NCI-H524 treated with DMSO at 0.1 percent for 48 hours (cell line): Measurements from ENCODE around the gene ST8SIA2.

Source experiments
- DNase-seq: peaks from one replicate; lab custom pipeline; 2025; lab: John Stamatoyannopoulos, UW

The ST8SIA2 gene

DNA sequence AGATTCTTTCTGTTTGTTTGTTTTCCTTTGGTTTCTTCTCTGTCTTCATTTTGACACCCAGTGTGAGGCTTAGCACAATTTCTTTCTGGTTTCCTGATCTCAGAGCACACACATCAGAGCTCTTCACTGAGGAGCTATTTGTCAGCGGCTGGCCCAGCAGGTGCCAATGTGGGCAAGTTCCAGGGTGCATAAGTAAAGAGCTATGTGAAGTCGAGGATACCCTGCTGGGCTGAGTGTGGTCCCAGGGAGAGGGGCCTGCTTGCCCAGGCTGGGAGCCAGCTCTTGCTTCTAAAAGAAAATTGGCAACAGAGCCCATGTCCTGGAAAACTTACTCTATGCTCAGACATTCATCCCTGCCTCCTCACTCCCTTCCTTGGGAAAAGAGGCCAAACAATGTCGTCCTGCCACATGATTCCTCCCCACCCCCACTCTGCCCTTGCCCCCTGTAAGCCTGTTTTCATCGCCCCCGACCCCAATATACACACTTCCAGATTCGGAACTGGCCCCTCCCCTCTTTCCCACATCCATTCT, 101.2 kb downstream of the ST8SIA2 start:
- DNase-seq = no peak

DNA sequence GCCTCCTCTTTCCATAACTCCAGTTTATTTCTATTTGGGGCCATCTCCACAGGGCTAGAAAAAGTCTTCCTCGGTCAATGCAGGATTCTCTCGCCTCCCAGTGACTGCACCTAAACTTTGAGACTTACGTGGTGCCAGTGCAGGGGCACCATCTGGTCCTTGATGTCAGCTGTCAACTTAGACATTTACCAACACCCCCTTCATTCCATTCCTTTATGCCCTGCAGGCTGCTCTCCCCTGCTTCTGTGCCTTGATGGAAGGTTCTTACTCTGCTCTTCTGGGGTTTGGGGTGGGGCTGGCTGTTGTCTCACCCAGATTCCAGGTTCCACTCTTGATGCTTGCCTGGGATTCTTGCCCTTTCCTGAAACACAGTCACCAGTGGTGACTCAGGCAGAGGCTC, 101.8 kb downstream of the ST8SIA2 start:
- peak; percentile 32 for DNase-seq

DNA sequence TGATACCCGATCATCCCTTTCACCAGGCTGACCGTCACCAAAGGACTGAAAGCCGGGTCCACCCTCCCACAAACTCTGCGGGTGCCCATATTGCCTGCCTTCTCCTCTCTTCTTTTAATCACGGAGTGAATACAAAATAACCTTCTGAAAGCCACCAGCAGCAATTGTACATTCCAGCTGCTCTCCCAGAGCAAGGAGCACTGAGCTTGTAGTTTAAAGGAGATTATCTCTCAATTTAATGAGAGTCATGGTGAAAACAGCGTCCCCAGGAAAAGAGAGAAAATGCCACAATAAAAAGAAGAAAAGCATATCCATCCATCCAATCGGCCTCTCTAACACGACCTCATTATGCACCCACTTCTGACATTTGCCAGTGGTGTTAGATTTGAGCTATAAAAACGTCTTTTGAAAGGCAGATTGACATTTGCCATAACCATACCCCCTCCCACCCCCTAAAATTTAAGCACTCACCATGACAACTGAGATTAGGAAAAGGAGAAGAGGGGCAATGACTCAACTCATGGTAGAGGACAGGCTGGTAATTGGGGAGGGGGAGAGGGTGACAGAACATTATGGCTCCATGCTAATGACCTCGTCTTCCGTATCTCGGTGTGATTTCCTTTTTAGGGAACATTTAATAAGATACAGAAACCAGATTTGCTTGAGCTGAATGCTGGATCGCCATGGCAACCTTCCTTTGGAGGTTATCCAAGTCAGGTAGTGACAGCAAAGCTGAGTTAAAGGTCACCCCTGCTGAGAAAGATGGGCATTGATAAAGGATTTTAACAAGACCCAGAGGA, 106.2 kb downstream of the ST8SIA2 start:
- DNase-seq = peak; percentile 37

DNA sequence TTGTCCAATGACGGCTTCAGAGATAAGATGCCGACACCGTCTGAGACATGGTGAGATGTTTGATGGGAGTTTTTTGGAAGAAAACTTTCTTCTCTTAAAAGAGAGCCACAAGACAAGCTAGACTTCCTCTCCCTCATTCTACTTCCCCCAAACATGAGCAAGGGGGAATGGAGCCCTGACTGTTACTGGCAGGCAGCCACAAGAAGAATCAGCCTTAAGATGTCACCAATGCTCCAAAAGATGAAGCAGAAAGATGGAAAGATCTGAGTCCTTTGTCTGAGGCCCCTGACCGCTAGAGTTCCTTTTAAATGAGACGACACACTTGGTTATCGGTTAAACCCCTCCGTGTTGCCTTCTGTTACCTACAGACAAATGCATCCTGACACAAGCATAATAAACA, 108.7 kb downstream of the ST8SIA2 start:
- DNase-seq = no peak

DNA sequence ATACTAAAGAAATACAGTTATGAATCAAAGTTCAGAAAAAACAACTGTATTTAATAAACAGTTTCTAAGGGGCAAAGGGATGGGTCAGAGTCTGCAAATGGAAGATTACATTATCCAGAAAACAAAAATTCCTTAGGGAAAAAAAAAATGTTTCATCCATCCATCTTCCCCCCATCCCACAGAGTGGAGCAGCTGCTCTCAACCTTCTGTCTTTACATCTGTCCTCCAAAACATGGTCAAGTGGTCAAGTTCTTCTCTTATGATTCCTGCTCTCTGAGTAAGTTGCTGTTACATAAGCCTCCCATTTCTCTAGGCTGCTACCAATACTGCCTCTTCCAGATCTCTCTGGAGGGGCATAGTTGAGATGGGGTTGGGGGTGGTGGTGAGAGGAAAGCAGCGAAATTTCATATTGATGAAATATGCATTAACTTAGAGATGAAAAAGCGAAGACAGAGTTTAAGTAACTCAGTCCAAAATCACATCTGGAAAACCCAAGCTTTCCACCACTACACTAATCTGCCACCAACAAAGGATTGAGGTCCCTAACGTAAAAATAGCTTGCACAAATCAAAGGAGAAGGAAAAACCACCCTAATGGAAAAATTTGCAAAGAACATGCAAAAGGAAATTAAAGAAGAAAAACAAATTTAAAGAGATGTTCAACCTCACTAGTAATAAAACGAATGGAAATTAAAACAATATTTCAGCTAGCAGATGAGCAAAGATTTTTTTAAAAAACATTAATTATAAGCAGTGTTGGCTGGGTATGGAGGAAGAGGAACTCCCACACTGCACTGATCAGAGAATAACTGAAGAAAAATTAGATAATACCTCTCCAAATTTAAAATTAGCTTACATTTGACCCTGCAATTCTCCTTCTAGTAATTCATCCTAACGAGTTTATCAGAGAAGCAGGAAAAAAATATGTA, 109.5 kb downstream of the ST8SIA2 start:
- DNase-seq = peak; percentile 26

DNA sequence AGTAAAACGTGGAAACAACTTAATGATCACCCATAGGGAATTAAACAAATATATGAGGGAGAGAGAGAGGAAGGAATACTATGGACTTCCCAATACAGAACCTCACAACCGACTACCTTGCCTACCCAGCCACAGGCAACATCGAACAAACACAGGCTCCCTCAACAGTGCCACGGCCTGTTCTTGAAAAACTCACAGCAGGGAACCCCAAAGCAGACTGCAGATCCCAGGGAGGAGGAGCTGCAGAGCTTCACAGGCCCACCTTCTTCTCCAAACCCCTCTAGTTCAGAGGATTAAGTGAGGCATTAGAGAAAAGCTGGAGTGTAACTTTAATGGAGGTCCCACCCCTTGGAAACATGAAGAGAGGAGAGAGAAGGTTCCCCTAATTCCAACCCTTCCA, 110.2 kb downstream of the ST8SIA2 start:
- DNase-seq = no peak

DNA sequence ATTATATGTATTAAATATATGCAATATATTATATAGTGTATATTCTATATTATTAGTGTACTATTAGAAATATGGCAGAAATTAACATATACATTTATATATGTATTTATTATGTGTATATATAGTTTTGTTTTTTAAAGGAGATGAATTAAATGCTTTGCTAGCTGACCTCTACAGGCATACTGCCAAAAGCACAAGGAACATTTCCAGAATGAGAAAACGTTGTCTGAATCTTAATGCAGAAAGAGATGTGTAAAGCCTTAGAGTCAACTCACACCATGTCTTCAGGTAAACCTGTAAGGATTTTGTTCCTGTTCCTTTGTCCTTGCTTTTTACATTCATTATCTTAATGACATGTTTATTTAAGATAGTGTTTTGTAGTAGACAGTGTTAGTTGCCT, 111.9 kb downstream of the ST8SIA2 start:
- no peak for DNase-seq

DNA sequence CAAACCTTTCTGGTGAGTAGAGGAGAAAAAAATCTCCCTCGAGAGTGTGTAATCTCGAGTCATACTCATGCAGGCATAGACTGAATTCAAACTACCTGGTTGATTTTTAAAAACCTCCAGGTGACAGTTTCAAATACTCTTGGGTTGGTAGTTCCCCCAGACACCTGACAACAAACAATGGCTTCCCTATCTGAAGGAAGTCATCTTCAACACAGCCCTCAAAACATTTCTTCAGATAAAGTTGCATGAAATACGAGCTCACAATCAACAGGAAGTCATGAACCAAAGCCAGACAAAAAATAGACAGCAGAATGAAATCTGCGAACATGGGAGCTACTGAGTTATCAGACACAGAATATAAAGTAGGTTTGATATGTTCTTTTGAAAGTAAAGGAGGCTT, 112.8 kb downstream of the ST8SIA2 start:
- DNase-seq = no peak

DNA sequence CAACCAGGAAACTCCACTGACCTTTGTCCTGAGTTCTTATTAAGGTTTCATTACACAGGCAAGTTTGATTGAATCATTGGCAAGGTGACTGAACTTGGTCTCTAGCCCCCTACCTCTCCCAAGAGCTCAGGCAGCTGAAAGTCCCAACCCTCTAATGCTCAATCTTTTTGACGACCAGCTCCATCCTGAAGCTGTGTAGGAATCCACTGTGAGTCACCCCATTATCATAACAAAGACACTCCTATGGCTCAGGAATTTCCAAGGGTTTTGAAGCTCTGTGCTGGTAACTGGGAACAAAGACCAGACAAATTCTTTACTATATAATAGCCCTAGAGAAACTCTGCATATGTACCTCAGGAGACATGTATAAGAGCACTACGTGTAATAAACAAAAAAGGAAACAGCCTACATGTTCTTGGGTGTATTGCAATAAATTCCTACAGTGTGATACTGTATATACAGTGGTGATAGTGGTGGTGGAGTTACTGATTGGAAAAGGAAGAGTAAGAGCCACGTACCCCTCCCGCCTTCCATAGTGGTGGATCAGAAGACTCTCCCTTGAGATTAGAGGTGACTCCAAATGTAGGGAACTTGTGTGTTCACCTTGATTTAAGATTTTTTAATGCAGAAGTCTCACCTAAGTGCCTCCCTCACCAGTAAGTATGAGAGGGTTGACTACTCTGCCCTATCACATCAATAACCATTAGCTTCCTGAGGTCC, 116.6 kb downstream of the ST8SIA2 start:
- no peak for DNase-seq
